Subcutaneous adipose tissue (tissue), 4 donors: ENCODE data around the gene CCDC134. TPM values are rescaled to one million over a fixed set of nuclear protein-coding genes. Genes with fewer than 3 reads are reported as not detected.

ENCODE experiments used
- total RNA-seq, 4 donors: library from RNA; depleted of rRNA; stranded (reverse); fragments of >200 nt; gene quantifications; one replicate each; pipeline ENCODE4 v1.1.0, GENCODE V29; 2016
- TF ChIP-seq, protein P1 (sequence below): fragments of 450-650 bp; IDR thresholded peaks from one replicate; pipeline ENCODE4 v1.5.1; 2016; ENCODE audit warnings: low read depth, mild to moderate bottlenecking, control low read depth, antibody characterized with exemption, moderate library complexity

The CCDC134 gene
- total RNA-seq, 4 donors from 2014 or later, result 0.98 to 5.1 (median 2.6) TPM

DNA sequence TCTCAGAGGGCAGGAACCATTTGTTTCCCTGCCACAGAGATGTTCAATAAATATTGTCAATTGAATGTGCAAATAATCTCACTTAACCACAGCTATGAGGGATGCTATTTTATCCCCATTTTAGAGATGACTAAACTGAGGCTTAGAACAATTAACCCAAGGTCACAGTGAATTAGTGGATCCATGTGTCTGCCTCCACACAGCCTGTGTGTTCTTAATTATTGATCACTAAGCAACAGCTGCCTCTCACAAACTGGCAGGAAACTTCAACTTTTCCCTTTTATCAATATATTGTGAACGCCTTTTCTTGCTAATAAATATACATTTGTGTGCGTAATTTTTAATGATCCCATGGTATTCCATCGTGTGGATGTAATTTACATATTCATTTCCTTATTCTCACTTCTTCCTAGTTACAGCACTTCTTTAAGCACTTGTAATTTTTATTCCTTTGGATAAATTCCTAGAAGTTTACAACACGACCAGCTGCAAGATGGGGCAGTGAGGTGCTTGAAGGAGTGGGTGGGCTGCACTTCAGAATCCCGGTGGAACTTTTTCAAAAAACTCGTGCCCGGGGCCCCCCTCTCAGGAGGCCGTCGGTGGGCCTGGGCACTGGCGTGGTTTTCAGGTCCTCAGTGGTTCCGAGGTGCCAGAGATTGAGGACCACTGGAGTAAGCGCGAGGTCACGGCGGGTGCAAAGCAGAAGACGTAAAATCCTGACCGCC is 31.5 kb downstream of the CCDC134 start:
- TF ChIP-seq, protein P1, sequence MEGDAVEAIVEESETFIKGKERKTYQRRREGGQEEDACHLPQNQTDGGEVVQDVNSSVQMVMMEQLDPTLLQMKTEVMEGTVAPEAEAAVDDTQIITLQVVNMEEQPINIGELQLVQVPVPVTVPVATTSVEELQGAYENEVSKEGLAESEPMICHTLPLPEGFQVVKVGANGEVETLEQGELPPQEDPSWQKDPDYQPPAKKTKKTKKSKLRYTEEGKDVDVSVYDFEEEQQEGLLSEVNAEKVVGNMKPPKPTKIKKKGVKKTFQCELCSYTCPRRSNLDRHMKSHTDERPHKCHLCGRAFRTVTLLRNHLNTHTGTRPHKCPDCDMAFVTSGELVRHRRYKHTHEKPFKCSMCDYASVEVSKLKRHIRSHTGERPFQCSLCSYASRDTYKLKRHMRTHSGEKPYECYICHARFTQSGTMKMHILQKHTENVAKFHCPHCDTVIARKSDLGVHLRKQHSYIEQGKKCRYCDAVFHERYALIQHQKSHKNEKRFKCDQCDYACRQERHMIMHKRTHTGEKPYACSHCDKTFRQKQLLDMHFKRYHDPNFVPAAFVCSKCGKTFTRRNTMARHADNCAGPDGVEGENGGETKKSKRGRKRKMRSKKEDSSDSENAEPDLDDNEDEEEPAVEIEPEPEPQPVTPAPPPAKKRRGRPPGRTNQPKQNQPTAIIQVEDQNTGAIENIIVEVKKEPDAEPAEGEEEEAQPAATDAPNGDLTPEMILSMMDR, result no peak

DNA sequence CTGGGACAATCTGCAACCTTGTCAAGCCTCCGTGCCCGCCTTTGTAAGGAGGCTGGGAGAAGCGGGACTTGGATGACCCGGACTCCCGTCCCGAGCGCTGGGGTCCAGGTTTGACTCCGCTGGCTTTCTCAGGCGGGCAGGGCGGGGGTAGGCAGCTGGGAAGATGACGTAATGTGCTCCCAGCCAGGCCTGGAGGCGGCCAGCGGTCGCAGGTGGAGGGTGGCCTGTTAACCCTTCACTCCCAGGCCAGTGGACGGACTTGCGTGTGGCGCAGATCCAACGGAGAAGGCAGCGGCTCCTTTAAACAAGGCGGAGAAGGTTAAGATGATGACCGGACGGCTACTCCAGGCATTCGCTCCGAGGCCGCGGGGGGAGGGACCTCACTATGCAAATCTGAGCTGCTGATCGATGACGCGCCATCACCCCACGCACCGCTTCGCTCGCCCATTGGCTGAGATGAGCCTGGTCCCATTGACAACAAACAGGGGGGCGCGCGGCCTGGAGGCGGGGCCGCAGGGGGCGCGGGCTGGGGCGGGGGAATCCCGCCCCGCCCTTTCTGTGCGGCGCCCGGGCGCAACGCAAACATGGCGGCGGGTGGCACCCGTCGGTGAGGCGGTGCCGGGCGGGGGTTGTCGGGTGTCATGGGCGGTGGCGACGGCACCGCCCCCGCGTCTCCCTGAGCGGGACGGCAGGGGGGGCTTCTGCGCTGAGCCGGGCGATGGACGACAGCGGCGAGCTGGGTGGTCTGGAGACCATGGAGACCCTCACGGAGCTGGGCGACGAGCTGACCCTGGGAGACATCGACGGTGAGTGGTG is 32.3 kb downstream of the CCDC134 start, which contains the start of gene SREBF2:
Gene SREBF2 (plus strand): TSS at position 553 of the 816 bp plus-strand sequence. CDS start 166 bp downstream, at position 719.
- TF ChIP-seq, protein P1, result no peak

DNA sequence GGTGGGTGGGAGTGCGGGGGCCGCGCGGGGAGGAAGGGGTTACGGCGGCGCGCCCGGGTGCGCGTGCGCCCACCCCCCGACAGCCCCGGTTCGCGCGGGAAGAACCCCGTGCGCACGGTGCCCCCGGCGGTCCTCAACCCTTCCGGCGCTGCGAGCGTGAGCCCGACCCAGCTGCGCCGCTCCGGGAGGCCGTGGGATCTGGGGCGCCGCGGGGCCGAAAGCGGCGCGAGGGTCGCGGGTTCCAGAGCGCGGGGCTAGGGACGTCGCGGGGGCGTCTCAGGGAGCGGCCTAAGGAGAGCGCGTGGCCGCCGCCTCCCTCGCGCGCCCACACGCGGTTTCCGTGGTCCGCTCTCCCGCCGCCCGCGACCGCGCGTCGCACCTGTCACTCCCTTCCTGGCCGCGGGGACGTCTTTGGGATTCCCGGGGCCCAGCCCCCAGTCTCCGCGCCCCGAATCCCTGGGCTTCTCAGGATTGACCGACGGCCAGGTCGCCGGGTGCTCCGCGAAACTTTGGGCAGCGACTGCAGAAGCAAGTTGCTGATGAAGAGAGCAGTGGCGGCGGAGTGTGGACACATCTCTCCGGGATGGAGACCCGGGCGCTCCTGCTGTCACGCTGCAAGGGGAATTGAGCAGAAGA is 33.0 kb downstream of the CCDC134 start:
- TF ChIP-seq, protein P1, result no peak

DNA sequence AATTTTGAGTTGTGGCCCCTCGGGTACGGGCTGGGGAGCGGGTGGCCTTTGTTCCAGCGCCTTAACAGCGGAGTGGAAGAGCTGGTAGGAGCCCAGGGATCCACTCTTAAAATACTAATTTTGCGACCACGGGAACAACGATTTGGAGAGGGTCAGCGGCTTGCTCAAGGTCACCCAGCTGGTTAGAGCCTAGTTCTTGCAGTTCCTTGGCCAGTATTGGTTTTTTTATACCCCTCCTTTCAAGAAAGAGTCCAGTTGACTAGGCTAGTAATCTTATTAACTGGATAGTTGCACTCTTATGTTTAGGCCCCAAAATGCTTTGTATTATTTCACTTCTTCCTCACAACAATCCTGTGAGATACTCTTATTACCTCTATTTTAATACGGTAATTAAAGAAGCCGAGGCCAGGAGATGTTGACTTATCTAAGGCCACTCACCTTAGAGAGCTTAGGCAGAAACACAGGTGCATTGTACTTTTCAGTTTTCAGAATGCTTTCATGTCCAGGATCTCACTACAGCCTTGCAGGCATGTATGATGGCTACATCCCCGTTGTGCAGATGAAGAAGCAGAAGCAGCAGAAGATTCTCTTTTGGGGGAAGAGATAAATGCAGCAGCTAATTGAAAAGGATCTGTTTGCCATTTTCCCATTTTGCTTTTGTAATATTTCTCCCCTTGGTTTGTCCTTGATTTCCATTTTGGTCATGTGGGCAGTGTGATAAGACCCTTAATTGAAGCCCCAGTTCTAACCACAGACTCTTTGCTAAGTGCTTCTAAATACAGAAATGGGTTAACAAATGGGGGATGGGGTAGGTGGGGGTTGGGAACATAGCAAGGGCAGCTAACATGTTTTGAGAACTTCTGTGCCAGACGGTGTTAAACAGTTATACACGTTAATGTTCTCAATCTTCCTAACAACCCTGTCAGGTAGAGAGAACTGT is 33.8 kb downstream of the CCDC134 start:
- TF ChIP-seq, protein P1, result no peak

DNA sequence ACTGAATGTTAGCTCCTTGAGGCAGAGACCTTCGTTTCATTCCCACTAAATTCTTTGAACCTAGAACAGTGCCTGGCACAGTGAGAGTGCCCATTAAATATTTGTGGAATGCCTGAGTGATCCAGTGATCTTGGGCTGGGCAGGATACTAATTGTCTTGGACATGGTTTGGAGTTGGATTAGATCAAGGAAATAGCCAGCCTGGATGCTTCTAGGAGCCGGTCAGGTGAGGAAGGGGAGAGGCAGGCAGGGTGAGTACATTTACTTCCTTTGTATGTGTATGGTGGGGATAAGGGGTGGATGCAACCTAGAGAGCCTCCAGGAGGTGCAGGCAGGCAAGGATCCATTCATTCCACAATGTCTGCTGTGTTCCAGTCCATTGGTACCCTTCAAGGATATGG is 36.1 kb downstream of the CCDC134 start:
- TF ChIP-seq, protein P1, result no peak

DNA sequence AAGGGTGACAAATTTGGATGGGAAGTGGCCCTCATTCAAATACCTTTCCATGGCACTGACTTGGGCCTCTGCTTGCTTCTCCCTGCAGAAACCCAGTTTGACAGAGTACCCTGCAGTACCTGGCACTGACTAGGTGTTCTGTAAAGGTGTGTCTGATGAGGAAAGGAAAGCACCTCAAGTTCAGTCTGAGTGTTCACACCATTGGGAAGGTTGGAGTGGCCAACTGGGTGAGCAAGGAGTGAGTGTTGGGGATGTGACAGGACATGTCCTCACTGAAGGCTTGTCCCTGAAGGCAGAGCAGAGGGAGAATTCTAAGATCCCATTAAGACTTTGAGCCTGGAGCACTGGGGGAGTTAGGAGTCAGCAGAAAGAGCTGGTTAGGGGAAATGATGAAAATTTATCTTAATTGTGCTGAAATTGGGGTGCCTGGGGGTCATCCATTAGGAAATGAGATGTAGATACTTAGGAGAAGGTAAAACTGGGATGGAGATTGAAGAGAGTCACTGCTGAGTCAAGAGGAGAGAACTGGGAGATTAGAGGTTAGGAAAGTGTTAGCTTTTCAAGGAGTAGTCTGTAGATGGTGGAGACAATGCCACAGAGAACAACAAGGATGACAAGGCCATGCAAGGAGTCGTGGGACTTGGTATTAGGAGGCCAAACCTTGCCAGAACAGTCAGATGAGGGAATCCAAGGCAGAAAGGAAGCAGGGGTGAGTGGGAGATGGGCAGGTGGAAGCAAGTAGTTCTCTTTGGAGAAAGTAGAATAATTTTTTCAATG is 38.6 kb downstream of the CCDC134 start:
- TF ChIP-seq, protein P1, result no peak
